Prostate gland (tissue), 2 donors: Measurements from ENCODE around the gene VIPR2. TPM values are rescaled to one million over a fixed set of nuclear protein-coding genes. Genes with fewer than 3 reads are reported as not detected.
"Not testable (repeated sequence)": the region's sequence is repeated elsewhere in the genome, so short reads cannot be mapped to it uniquely, and the experiment has no call there.

Experiments used
- DNase-seq: peaks from one replicate; pipeline ENCODE4 v3.0.0-alpha.2; 2019; ENCODE audit warnings: low spot score
- H3K27ac ChIP-seq, 2 donors: fragments of 200-600 bp; sonication (generic); 2 replicates each; pipeline ENCODE4 v1.5.1; 2017 to 2019
- H3K27me3 ChIP-seq: fragments of 200-600 bp; sonication (generic); replicated peaks from 2 replicates; pipeline ENCODE4 v1.5.1; 2019; ENCODE audit not compliant: insufficient read depth
- H3K36me3 ChIP-seq, 2 donors: fragments of 200-600 bp; sonication (generic); 1 replicate in 1 of 2; 2 replicates in 1 of 2; pipeline versions ENCODE4 v1.5.1 to v1.8.1; 2017 to 2019
- H3K4me1 ChIP-seq: fragments of 200-600 bp; sonication (generic); replicated peaks from 2 replicates; pipeline ENCODE4 v1.5.1; 2019
- H3K4me3 ChIP-seq, 2 donors: fragments of 200-600 bp; sonication (generic); 2 replicates each; pipeline ENCODE4 v1.5.1; 2017 to 2019
- H3K9me3 ChIP-seq: fragments of 200-600 bp; sonication (generic); 2 replicates; pipeline ENCODE4 v1.5.1; 2017
- CTCF ChIP-seq, 4 experiments: fragments of 200-600 bp in 2 of 4; fragments of 450-650 bp in 2 of 4; sonication (generic) in 2 of 4; IDR thresholded peaks; 1 replicate in 3 of 4; 2 replicates in 1 of 4; pipeline ENCODE4 v1.5.1; 2016 to 2019; ENCODE audit warnings: antibody characterized with exemption in 4 of 4, mild to moderate bottlenecking in 2 of 4, moderate library complexity in 2 of 4
- POLR2A ChIP-seq: fragments of 450-650 bp; IDR thresholded peaks from one replicate; pipeline ENCODE4 v1.6.1; 2016; ENCODE audit warnings: antibody characterized with exemption, mild to moderate bottlenecking
- POLR2AphosphoS5 ChIP-seq: sonication (generic); formaldehyde crosslinking; IDR thresholded peaks from one replicate; pipeline ENCODE4 v1.6.1; 2017; ENCODE audit warnings: antibody characterized with exemption
- WGBS: methylation state at CpG from one replicate; pipeline ENCODE4 v1.1.5; 2018; 5-methylcytosine and 5-hydroxymethylcytosine counted together
- intact Hi-C: fragments of 100-400 bp; cut with DNase I; formaldehyde crosslinking; loops from one replicate; pipeline ENCODE4 v1.14.2; 2022
- total RNA-seq, 2 donors: library from RNA; depleted of rRNA; stranded (reverse); fragments of >200 nt; gene quantifications; one replicate each; pipeline ENCODE4 v1.1.0, GENCODE V29; 2016

The VIPR2 gene
- total RNA-seq, 2 donors from 2014 or later: 1.0 to 13.5 TPM

- Histone ChIP-seq H3K9me3 (no peaks in the 10 kb centered on the region), H3K4me1 (no peaks in the 10 kb centered on the region), H3K27ac (no peak overlapping the region), H3K27me3 (peaks cover 2% of the 10 kb centered on the region), H3K4me3 (no peak overlapping the region), H3K36me3 (no peaks in the 10 kb centered on the region)
- 92% methylated on average over 12 of the region's 12 CpGs for WGBS
- no peak for DNase-seq
- intact Hi-C loops: no loop called here
- TF ChIP-seq POLR2AphosphoS5 (no peak), POLR2A (no peak), CTCF (IDR thresholded peaks at IDR 0.05) (no peak)
Observed at GRCh38 chr7:159001811-159002210, 142.9 kb downstream of the VIPR2 start.

GRCh38 chr7:159000859-159001435, 143.7 kb downstream of the VIPR2 start:
- Histone ChIP-seq H3K36me3 (no peaks in the 10 kb centered on the region), H3K27ac (no peak overlapping the region), H3K4me3 (no peak overlapping the region), H3K27me3 (peaks cover 7% of the 10 kb centered on the region), H3K4me1 (no peaks in the 10 kb centered on the region), H3K9me3 (no peaks in the 10 kb centered on the region)
- intact Hi-C loops: no loop called here
- TF ChIP-seq POLR2A (no peak), CTCF (IDR thresholded peaks at IDR 0.05) (no peak), POLR2AphosphoS5 (no peak)
- DNase-seq: no peak
- 81% methylated on average over 21 of the region's 21 CpGs for WGBS

GRCh38 chr7:159000070-159000469, 144.6 kb downstream of the VIPR2 start:
- TF ChIP-seq POLR2AphosphoS5 (no peak), CTCF (IDR thresholded peaks at IDR 0.05) (no peak), POLR2A (no peak)
- no peaks in the 10 kb centered on the region for H3K9me3 ChIP-seq
- peaks cover 7% of the 10 kb centered on the region for H3K27me3 ChIP-seq
- DNase-seq: no peak
- intact Hi-C loops: no loop called here
- H3K4me3 ChIP-seq: no peak overlapping the region
- H3K4me1 ChIP-seq: no peaks in the 10 kb centered on the region
- 95% methylated on average over 13 of the region's 13 CpGs for WGBS
- no peaks in the 10 kb centered on the region for H3K36me3 ChIP-seq
- no peak overlapping the region for H3K27ac ChIP-seq

- Histone ChIP-seq H3K9me3 (no peaks in the 10 kb centered on the region), H3K27ac (no peak overlapping the region), H3K4me3 (no peak overlapping the region), H3K36me3 (no peaks in the 10 kb centered on the region), H3K4me1 (no peaks in the 10 kb centered on the region), H3K27me3 (peaks cover 7% of the 10 kb centered on the region)
- intact Hi-C loops: no loop called here
- no peak for TF ChIP-seq CTCF (IDR thresholded peaks at IDR 0.05)
- TF ChIP-seq POLR2AphosphoS5: no peak
- TF ChIP-seq POLR2A: no peak
- no peak for DNase-seq
- 87% methylated on average over 21 of the region's 21 CpGs for WGBS
Observed at GRCh38 chr7:158999496-158999895, 145.2 kb downstream of the VIPR2 start.

GRCh38 chr7:158998261-158998660, 146.4 kb downstream of the VIPR2 start:
- H3K27ac ChIP-seq, H3K36me3 ChIP-seq, H3K4me3 ChIP-seq, H3K4me1 ChIP-seq, intact Hi-C loops, H3K9me3 ChIP-seq, DNase-seq: not testable (repeated sequence)
- peaks cover 10% of the 10 kb centered on the region for H3K27me3 ChIP-seq
- WGBS: no CpG with 5 or more reads among the region's 9 CpGs
